Eye (tissue), 1 donor: ENCODE data around the gene GNA15.
"Not testable (repeated sequence)": the region's sequence is repeated elsewhere in the genome, so short reads cannot be mapped to it uniquely, and the experiment has no call there.

Experiments used
- DNase-seq: peaks from one replicate; pipeline ENCODE4 v3.0.0-alpha.2; 2015

GNA15 gene, protein sequence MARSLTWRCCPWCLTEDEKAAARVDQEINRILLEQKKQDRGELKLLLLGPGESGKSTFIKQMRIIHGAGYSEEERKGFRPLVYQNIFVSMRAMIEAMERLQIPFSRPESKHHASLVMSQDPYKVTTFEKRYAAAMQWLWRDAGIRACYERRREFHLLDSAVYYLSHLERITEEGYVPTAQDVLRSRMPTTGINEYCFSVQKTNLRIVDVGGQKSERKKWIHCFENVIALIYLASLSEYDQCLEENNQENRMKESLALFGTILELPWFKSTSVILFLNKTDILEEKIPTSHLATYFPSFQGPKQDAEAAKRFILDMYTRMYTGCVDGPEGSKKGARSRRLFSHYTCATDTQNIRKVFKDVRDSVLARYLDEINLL

DNA sequence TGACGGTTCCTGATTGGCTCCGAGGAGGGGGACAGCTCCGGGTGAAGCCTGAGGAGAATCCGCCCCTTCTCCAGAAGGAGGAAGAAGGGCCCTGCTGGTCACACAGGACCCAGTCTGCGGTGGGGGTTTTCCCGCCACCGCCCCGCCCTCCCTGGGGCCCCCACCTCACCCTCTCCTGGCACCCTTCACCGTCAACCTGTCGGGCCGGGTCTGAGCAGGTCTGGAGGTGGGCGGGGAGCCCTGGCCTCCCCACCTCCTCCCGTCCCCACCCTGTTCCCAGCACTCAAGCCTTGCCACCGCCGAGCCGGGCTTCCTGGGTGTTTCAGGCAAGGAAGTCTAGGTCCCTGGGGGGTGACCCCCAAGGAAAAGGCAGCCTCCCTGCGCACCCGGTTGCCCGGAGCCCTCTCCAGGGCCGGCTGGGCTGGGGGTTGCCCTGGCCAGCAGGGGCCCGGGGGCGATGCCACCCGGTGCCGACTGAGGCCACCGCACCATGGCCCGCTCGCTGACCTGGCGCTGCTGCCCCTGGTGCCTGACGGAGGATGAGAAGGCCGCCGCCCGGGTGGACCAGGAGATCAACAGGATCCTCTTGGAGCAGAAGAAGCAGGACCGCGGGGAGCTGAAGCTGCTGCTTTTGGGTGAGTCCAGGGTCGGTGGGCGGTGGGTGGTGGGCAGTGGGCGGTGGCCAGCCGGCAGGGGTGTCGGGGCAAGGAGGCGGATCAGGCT is at the start of gene GNA15:
Gene GNA15, plus strand, starts transcription at position 73 of the 723 bp plus-strand sequence. Its CDS starts 418 bp downstream, at position 491.
- no peak for DNase-seq

DNA sequence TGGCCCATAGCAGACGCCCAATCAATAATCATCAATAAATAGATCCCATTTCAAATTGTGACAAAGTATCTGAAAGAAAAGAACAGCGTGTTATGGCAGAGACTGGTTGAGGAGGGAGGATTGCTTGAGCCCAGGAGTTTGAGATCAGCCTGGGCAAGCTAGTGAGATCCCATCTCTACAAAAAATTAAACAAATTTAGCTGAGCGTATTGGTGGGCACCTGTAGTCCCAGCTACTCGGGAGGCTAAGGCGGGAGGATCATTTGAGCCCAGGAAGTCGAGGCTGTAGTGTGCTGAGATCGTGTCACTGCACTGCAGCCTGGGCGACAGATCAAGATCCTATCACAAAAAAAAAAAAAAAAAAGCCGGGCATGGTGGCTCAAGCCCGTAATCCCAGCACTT is 48.1 kb upstream of the GNA15 start:
- no peak for DNase-seq

DNA sequence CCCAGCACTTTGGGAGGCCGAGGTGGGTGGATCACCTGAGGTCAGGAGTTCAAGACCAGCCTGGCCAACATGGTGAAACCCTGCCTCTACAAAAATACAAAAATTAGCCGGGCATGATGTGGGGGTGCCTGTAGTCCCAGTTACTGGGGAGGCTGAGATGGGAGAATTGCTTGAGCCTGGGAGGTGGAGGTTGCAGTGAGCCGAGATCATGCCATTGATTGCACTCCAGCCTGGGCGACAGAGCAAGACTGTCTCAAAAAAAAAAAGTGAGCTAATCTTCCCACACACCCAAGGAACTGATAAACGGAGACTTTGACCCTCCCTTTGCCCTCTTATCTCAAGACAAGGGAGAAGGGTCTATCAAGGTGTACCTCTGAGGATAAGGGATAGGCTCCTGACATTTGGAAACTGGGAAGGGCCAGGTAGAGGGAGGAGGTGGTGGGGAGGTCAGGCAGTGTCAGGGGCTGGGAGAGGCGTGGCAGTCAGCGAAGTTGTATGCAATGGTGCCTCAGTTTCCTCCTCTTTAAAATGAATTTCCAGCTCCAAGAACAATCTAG is 46.5 kb upstream of the GNA15 start:
- DNase-seq = not testable (repeated sequence)

DNA sequence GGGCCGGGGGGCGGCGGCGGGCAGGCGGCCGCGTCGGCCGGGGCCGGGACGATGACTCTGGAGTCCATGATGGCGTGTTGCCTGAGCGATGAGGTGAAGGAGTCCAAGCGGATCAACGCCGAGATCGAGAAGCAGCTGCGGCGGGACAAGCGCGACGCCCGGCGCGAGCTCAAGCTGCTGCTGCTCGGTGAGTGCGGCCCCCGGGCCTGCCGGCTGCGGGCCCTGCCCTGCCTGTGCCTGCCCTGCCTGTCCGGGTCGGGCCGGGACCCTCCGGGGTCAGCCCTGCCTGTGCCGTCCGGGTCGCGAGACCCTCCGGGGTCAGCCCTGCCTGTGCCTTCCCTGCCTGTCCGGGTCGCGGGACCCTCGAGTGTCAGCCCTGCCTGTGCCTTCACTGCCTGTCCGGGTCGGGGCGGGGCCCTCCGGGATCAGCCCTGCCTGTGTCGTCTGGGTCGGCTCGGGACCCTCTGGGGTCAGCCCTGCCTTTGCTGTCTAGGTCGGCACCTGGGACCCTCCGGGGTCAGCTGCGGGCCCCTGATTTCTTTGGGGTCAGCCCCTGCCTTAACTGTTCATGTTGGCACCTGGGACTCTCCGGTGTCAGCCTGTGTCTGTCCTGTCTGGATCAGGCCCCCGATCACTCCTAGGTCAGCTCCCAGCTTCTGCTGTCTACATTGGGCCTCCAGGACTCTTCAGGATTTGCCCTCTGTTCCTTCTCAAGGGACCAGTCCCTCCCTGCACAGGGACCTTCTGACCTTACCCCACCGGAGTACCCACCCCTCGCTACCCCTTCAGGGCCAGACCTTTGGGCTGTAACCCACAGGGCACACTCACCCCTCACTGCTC is 41.0 kb upstream of the GNA15 start:
- peak; percentile 62 for DNase-seq

DNA sequence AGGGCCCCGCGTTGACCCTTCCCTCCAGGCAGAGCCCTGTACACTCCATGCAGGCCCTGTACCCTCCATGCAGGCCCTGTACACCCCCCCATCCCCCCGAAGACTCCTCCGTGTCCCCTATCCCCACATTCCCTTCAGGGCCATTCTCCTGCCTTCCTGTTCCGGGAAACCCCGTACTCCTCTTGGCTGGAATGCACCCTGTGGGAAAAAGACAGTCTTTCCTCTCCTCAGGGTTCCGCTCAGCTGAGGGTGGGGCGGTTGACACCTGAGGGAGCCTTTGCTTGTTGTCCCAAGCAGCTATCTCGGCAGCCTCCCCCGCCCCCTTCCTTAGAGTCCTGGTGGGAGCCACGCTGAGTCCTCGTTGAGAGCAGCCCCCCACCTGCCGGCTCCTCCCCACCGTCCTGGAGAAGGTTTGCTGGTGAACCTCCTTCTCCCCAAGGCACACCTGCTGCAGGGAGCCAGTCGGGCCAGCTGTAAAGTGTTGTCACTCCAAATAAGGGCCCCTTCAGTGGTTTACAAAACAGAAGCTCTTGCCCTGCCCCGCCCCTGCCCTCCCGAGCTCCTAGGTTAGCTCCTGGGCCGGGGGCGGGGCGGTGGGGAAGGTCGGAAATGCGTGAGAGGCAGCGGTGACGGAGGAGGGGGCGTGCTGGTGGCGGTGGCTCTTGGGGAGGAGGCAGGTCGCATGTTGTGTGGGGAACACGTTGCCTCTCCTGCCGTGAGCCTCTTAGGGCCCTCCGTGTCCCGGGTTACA is 40.2 kb upstream of the GNA15 start:
- no peak for DNase-seq

DNA sequence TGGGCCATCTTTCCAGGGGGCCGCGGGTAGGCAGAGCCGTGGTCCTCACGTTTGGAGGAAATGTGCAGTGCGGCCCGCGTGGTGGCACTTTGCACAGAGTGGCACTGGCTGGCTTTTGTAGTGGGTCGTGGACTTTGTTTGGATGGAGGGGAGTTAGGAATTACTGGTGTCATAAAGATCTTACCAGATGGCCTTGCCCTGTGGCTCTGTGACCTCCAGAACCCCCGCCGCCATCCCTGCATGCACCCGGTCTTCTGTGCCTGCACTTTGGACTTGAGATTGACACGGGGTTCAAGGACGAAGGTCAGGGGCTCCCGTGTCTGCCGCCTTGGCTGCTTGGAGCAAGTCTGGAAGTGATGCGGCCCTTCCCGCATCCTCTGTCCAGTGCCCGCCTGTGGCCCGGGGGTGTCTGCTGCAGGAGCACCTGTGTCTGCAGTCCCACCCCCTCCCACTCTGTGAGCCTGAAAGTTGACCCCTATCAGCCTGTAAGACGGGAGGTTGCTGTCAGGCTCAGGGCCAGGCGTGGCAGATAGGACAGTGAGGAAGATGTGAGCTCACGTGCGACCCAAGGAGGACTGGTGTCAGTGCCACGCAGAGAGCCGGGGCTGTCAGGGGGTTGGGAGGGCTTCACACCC is 39.4 kb upstream of the GNA15 start:
- no peak for DNase-seq

DNA sequence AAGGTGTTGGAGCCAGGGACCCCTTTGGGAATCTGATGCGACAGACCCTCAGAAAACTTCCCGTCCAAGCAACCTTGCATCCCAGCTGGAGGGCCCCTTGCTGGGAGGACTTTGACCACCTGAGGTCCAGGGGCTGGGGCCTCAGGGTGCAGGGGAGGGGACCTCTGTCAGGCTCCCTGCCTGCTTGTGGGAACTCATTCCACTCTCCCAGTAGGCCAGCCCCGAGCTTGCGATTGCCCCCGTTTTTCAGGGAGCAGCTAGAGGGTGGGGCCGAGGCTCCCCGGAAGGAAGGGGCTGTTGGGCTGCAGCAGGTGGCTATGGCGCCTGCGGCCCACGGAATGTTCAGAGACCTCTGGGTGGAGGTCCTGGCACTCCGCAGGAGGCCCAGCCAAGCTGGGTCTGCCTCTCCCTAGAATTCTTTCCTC is 38.9 kb upstream of the GNA15 start:
- DNase-seq = no peak

DNA sequence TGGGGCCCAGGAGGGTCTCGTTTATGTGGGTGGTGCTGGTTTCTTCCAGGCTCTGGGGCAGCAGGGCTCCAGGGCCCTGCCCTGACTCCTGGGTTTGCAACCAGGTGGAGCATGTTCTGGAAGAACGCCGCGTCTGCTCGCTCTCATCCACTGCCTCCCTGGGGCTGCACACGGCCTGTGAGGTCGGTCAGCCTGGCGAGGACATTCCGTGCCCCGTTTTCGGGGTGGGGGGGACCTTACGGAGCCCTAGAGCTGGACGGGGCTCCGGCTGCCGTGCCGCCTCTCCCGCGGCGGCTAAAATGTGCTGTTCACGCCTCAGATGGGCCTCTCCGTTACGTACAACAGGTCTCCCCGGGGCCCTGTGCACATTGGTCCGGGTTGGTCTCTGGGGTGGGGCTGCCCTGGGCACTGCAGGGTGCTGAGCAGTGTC is 38.4 kb upstream of the GNA15 start:
- no peak for DNase-seq

DNA sequence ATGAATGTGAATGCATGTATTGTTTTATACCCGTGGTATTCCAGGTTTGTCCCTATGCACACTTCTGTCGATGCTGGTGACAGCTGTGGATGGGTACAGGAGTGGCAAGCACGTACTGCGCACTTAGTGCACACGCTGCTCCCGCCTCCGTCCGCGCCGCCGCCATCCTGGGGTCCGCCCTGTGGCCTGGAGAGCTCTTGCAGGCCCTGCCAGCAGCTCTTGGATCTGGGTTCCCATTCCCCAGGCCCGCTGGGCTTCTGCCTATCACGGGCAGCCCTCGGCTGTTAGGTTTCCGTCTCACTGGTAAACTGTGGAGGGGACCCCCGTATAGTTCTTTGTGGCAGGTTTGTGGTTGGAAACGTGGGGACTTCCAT is 37.7 kb upstream of the GNA15 start:
- DNase-seq = no peak

DNA sequence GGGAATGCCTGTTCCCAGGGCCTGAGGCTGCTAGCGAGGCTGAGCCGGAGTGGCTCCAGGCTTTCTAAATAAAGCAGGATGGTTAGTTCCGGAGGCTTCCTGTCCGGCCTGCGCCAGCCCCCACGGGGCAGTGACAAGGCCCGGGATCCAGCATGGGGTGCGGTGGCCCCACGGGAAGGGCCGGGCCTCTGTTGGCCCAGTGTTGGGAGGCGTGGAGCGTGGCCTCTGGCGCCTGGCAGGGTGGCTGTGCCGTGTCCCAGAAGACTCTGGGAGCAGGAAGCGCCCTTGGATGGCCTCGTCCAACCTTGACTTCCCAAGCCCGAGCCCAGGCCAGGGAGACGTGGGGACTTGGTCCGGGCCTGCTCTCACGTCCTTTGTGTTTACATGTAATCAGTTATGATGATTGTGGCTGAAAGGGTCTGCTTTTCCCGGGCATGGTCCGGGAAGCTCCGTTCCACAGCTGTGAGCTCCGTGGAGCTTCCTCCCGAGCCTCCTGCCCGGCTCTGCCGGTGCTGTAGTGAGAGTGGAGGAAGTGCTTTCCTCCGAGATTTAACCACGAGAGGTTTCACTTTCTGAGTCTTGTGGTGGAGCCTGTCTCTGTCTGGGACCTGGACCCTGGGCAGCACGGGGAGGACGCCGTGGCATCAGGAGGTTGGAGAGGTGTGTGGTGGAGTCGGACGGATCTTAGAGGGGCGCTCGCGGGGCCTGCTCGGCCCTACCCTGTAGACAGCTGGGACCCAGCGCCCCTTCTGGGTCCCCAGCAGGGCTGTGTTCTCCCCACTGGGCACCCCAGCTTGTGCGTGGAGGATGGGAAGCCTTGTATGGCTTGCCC is 37.1 kb upstream of the GNA15 start:
- DNase-seq = no peak

DNA sequence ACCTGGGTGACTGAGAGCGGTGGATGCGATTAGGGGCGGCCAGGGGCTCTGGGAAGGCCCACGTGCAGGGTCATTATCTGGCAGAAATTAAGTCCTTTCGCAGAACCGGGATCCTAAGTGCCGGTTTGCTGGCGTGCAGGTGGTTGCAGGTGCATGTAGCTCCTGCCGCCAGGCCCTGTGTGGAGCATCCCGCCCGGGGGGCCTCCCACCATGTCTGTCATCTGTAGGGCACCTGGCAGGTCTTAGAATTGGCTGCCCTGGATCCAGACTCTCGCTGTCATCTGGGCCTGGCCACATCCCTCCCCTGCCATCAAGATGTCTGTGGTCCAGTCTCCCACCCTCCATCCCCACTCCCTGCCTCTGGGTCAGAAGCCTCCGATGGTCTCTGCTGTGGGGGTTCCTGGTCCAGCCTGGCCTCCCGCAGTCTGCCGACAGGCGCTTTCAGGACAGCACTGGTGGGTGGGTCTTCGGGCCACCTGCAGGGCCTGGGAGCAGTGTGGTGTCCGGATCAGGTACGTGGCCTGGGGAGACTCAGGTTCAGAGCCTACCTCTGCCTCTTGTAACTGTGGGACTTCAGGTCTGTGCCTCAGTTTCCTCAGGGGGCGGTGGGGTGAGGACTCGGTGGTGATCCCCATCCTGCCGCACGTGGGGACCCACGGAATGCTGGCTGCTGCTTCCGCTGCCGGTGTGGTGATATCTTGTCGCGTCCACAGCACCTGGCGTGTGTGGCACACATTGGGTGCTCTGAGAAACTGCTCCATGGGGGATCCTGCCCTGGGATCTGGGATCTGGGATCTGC is 36.3 kb upstream of the GNA15 start:
- DNase-seq = no peak

DNA sequence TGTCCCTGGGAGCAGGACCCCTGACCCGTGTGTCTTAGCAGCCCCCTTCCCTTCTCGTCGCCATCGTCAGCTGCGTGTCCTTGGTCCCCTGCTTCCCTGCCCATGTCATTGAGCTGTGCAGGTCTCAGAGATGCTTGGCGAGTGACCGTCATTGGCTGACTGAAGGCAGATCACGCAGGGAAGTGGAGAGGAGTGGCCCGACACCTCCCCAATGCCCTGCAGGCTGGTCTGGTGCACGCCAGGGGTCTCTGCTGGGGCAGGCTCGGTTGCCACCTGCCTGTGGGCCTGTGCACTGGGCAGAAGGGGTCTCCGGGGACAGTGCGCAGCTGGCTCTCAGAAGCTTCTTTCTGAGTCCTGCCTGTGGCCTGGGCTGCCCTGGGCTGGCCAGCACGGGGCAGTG is 35.5 kb upstream of the GNA15 start:
- DNase-seq = peak; percentile 56

DNA sequence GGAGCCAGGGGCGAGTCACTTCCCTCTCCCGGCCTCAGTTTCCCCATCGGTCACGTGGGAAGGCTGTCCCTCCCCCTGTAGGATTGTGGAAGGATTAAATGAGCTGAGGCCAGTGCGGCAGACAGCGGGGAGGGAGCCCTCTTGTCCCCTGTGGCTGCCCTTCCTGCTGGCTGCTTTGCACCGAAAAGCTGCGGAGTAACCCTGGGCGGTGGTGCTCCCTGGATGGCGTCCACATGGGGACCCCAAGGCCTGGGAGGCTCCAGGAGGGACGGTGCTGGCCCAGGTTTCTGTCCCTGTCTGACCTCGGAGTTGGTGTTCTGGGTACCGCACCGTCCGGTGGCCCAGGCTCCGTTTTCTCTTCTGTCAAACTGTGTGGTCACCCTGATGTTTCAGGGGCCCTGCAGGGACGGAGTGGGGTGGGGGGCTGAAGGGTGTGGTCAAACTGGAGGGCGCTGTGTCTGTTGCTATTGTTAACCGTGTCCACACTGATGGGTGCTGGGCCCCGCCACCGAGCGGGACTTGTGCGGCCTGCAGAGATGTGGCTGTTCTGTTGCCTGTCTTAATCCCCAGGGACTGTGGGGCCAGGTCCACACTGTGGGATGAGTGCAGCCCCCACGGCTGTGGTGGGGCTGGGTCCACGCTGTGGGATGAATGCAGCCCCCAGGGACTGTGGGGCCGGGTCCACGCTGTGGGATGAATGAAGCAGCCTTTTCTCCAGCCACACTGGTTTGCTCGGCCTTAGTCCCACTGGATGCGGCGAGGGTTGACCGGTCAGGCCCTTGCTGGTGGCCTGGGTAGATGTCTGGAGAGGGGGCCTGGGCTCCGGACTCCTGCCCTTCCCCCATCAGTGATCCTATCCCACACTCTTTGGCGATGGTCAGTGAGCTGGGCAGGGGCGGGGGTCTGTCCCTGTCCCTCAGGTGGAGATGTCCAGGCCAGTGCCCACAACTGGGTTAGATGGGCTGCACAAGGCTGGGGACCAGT is 34.8 kb upstream of the GNA15 start:
- no peak for DNase-seq

DNA sequence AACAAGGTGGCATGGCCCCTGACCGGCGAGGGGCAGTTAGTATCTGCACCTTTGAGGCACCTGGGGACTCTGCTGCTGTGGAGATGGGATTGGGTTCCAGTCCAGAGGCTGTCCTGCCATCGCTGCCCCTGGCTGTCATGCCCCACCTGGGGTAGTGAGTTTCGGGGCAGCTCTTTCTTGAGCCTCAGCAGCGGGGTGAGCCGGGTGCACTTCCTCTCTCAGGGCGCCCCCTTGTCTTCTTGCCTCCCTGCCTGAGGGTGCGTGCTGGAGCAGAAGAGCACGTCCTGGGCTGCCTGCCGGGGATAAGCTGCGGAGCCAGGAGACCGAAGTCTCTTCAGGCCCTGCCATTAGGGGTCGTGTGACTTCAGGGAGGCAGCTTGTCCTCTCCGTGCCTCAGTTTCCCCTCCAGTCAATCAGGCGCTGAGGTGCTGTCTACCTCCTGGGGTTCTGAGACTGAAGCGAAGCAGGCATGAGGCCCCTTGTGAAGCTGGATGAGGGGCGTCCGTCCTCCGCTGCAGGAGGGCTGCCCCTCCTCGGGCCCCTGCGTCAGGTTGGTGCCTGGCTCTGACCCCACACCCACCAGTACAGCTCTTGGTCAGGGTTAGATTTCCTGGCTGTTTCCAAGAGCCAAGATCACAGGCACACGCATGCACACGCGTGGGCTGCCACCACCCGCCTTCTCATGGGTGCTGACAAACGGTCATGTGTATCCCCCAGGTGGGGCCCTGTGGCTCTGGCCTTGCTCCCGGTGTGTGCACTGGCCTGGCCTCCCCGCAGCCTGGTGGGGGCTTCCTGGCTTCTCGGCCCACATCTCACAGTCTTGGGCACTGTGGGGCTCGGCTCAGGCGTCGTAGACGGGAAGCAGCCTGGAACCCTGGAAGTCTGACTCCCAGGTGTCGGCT is 33.3 kb upstream of the GNA15 start:
- DNase-seq = no peak

DNA sequence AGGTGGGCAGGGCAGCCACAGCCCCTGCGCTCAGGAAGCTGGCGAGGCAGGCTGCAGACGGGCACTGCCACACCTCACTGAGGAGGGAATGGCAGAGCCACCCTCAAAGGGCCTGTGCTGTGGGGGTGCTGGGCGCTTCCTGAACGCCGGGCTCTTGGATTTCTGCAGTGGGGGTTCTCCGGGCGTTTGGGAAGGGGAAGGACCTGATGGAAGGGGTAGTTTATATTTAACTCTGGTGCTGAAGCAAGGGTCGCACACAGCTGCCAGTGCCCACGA is 31.2 kb upstream of the GNA15 start:
- DNase-seq = no peak

DNA sequence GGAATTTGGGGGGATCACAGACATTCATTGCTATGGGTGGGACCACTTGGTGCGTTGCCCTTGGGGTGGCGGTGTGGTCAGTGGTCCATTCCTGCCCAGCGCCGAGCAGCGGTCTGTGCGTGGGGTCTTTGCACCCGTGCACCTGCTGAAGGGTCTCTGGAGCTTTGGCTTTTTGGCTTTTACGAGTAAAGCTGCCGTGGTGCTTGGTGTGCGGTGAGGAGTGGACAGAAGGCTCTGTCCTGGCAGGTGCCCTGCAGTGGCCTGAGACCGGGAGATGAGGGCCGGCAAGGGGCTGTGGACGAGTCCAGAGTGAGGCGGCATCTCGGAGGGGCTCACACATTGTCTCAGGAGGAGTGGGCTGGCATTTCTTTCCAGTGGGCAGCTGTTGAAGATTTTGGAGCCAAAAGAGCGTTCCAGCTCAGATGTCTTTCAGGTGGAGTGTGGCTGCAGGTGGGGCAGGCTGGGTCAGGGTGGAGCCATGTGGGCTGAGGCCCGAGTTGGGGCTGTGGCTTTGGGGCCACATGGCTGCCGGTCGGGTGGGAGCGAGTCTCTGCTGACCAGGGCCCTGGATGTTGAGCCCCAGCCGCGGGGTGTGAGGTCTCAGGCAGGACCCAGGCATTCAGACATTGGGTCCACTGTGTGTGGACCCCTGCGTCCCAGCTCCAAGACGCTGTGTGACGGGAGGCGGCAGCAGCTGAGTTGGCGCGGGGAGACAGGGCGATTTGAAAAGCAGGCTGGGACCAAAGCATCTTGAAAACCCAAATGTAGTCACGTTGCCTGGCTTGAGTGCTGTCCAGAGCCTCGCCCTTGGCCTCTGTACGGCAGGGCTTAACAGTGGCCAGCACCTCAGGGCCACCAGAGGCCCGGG is 30.0 kb upstream of the GNA15 start:
- DNase-seq = no peak
